ENCODE measurements around the gene CCDC87.
"Not testable (repeated sequence)": the region's sequence is repeated elsewhere in the genome, so short reads cannot be mapped to it uniquely, and the experiment has no call there.

The CCDC87 gene

GRCh38 chr11:66609721-66610617 lies 17.1 kb upstream of the CCDC87 start:
- no peak for ATAC-seq (ENCODE audit: low read depth)
- TF ChIP-seq CTCF (IDR thresholded peaks at IDR 0.05; ENCODE audit: poor library complexity, severe bottlenecking), result no peak
- Histone ChIP-seq H3K27ac (ENCODE audit: poor library complexity, severe bottlenecking) (no peak overlapping the region), H3K27me3 (ENCODE audit: insufficient read depth, poor library complexity, severe bottlenecking) (no peaks in the 10 kb centered on the region), H3K36me3 (ENCODE audit: low read depth) (no peaks in the 10 kb centered on the region), H3K4me1 (ENCODE audit: insufficient read depth, poor library complexity, severe bottlenecking) (no peaks in the 10 kb centered on the region), H3K4me3 (ENCODE audit: severe bottlenecking) (no peak overlapping the region), H3K9me3 (ENCODE audit: severe bottlenecking) (no peaks in the 10 kb centered on the region)
- DNase-seq (ENCODE audit: low spot score), result no peak

- H3K4me1 ChIP-seq (ENCODE audit: insufficient read depth, poor library complexity, severe bottlenecking), result no peaks in the 10 kb centered on the region
- DNase-seq (ENCODE audit: low spot score) (no peak), ATAC-seq (ENCODE audit: low read depth) (peak; percentile 74)
- no peaks in the 10 kb centered on the region for H3K9me3 ChIP-seq (ENCODE audit: severe bottlenecking)
- H3K27ac ChIP-seq (ENCODE audit: poor library complexity, severe bottlenecking), result peak overlapping the region; percentile 34
- H3K4me3 ChIP-seq (ENCODE audit: severe bottlenecking), result no peak overlapping the region
- H3K36me3 ChIP-seq (ENCODE audit: low read depth), result no peaks in the 10 kb centered on the region; the same call in 1 of the 2 replicates
- TF ChIP-seq CTCF (IDR thresholded peaks at IDR 0.05; ENCODE audit: poor library complexity, severe bottlenecking), result no peak
- H3K27me3 ChIP-seq (ENCODE audit: insufficient read depth, poor library complexity, severe bottlenecking), result no peaks in the 10 kb centered on the region
Measured at GRCh38 chr11:66607126-66607834, 14.4 kb upstream of the CCDC87 start.

- not testable (repeated sequence) for H3K36me3 ChIP-seq (ENCODE audit: low read depth); H3K9me3 ChIP-seq (ENCODE audit: severe bottlenecking); DNase-seq (ENCODE audit: low spot score); H3K4me1 ChIP-seq (ENCODE audit: insufficient read depth, poor library complexity, severe bottlenecking); H3K4me3 ChIP-seq (ENCODE audit: severe bottlenecking); H3K27me3 ChIP-seq (ENCODE audit: insufficient read depth, poor library complexity, severe bottlenecking); ATAC-seq (ENCODE audit: low read depth)
- H3K27ac ChIP-seq (ENCODE audit: poor library complexity, severe bottlenecking), result peak overlapping the region; percentile 34
Measured at GRCh38 chr11:66606608-66607007, 13.7 kb upstream of the CCDC87 start.

- peaks cover 5% of the 10 kb centered on the region; the same call in 1 of the 2 replicates for H3K36me3 ChIP-seq (ENCODE audit: low read depth)
- no peaks in the 10 kb centered on the region for H3K4me1 ChIP-seq (ENCODE audit: insufficient read depth, poor library complexity, severe bottlenecking)
- no peak overlapping the region for H3K4me3 ChIP-seq (ENCODE audit: severe bottlenecking)
- H3K27ac ChIP-seq (ENCODE audit: poor library complexity, severe bottlenecking), result no peak overlapping the region
- no peaks in the 10 kb centered on the region for H3K9me3 ChIP-seq (ENCODE audit: severe bottlenecking)
- ATAC-seq (ENCODE audit: low read depth), result no peak
- no peak for TF ChIP-seq CTCF (IDR thresholded peaks at IDR 0.05; ENCODE audit: poor library complexity, severe bottlenecking)
- DNase-seq (ENCODE audit: low spot score), result no peak
- no peaks in the 10 kb centered on the region for H3K27me3 ChIP-seq (ENCODE audit: insufficient read depth, poor library complexity, severe bottlenecking)
Measured at GRCh38 chr11:66604155-66604554, 11.3 kb upstream of the CCDC87 start.

GRCh38 chr11:66603072-66603471 lies 10.2 kb upstream of the CCDC87 start:
- no peak for TF ChIP-seq CTCF (IDR thresholded peaks at IDR 0.05; ENCODE audit: poor library complexity, severe bottlenecking)
- H3K36me3 ChIP-seq (ENCODE audit: low read depth), result peaks cover 5% of the 10 kb centered on the region; the same call in 1 of the 2 replicates
- no peaks in the 10 kb centered on the region for H3K9me3 ChIP-seq (ENCODE audit: severe bottlenecking)
- ATAC-seq (ENCODE audit: low read depth) (no peak), DNase-seq (ENCODE audit: low spot score) (no peak)
- no peak overlapping the region for H3K27ac ChIP-seq (ENCODE audit: poor library complexity, severe bottlenecking)
- H3K27me3 ChIP-seq (ENCODE audit: insufficient read depth, poor library complexity, severe bottlenecking), result no peaks in the 10 kb centered on the region
- no peaks in the 10 kb centered on the region for H3K4me1 ChIP-seq (ENCODE audit: insufficient read depth, poor library complexity, severe bottlenecking)
- H3K4me3 ChIP-seq (ENCODE audit: severe bottlenecking), result no peak overlapping the region

All from RWPE2 (cell line).